ENCODE data around the gene LSM4. TPM values are rescaled to one million over a fixed set of nuclear protein-coding genes. Genes with fewer than 3 reads are reported as not detected.

LSM4 gene
- total and polyA plus RNA-seq, 2 of the 13 experiments (the other 11 are each of a cell fraction or from before 2014, with no cell fraction given): 65.8 to 166 TPM

GRCh38 chr19:18364826-18365528, 42.1 kb upstream of the LSM4 start (continued):
- TF ChIP-seq ZNF343 (CRISPR knock-in tag; IDR thresholded peaks at IDR 0.05) (no peak), ZKSCAN1 (IDR thresholded peaks at IDR 0.05; ENCODE audit: low read length) (no peak), CHD4 (IDR thresholded peaks at IDR 0.05; ENCODE audit: borderline replicate concordance, low read length) (no peak), ZNF367 (CRISPR knock-in tag; IDR thresholded peaks at IDR 0.05; ENCODE audit: borderline replicate concordance) (no peak), DPF2 (CRISPR knock-in tag; IDR thresholded peaks at IDR 0.05; ENCODE audit: borderline replicate concordance, low read depth) (peak; percentile 47; the same call in 1 of the 2 replicates), ZNF589 (CRISPR knock-in tag; conservative IDR thresholded peaks at IDR 0.05) (no peak), TEF (CRISPR knock-in tag; IDR thresholded peaks at IDR 0.05) (no peak; the same call in 1 of the 2 replicates), KAT7 (CRISPR knock-in tag; IDR thresholded peaks at IDR 0.05; ENCODE audit: borderline replicate concordance) (no peak), ZNF10 (CRISPR knock-in tag; IDR thresholded peaks at IDR 0.05; ENCODE audit: borderline replicate concordance, low read depth) (no peak), ZNF691 (CRISPR knock-in tag; IDR thresholded peaks at IDR 0.05; ENCODE audit: borderline replicate concordance, low read depth) (no peak), JDP2 (CRISPR knock-in tag; IDR thresholded peaks at IDR 0.05; ENCODE audit: borderline replicate concordance) (no peak), NFE2 (CRISPR knock-in tag; IDR thresholded peaks at IDR 0.05) (no peak), MXD1 (CRISPR knock-in tag; IDR thresholded peaks at IDR 0.05) (no peak), KIAA2018 (CRISPR knock-in tag; IDR thresholded peaks at IDR 0.05; ENCODE audit: borderline replicate concordance) (no peak), ZNF3 (CRISPR knock-in tag; IDR thresholded peaks at IDR 0.05) (peak; percentile 92), REPIN1 (CRISPR knock-in tag; IDR thresholded peaks at IDR 0.05; ENCODE audit: borderline replicate concordance, low read depth) (peak; percentile 73; the same call in 1 of the 2 replicates)
